GM12865 (cell line): ENCODE results near the gene ZNF558.
"Not testable (repeated sequence)": the region's sequence is repeated elsewhere in the genome, so short reads cannot be mapped to it uniquely, and the experiment has no call there.

Experiments used
- DNase-seq: peaks from one replicate; pipeline ENCODE4 v3.0.0; 2010; ENCODE audit warnings: low read depth
- H3K4me3 ChIP-seq: 2 replicates; pipeline ENCODE4 v1.5.1; 2011; ENCODE audit warnings: mild to moderate bottlenecking, low read depth, low read length, control low read depth
- TF ChIP-seq, protein P1 (sequence below): IDR thresholded peaks from 2 replicates; pipeline ENCODE4 v1.5.1; 2011; ENCODE audit warnings: low read length, control low read depth, low read depth, inconsistent platforms; ENCODE audit not compliant: insufficient read depth; ENCODE audit errors: missing control alignments

The ZNF558 gene

GRCh38 chr19:8811315-8812172 is 20.6 kb downstream of the ZNF558 start:
- TF ChIP-seq, protein P1, sequence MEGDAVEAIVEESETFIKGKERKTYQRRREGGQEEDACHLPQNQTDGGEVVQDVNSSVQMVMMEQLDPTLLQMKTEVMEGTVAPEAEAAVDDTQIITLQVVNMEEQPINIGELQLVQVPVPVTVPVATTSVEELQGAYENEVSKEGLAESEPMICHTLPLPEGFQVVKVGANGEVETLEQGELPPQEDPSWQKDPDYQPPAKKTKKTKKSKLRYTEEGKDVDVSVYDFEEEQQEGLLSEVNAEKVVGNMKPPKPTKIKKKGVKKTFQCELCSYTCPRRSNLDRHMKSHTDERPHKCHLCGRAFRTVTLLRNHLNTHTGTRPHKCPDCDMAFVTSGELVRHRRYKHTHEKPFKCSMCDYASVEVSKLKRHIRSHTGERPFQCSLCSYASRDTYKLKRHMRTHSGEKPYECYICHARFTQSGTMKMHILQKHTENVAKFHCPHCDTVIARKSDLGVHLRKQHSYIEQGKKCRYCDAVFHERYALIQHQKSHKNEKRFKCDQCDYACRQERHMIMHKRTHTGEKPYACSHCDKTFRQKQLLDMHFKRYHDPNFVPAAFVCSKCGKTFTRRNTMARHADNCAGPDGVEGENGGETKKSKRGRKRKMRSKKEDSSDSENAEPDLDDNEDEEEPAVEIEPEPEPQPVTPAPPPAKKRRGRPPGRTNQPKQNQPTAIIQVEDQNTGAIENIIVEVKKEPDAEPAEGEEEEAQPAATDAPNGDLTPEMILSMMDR = no peak
- H3K4me3 ChIP-seq = no peak overlapping the region
- no peak for DNase-seq

DNA sequence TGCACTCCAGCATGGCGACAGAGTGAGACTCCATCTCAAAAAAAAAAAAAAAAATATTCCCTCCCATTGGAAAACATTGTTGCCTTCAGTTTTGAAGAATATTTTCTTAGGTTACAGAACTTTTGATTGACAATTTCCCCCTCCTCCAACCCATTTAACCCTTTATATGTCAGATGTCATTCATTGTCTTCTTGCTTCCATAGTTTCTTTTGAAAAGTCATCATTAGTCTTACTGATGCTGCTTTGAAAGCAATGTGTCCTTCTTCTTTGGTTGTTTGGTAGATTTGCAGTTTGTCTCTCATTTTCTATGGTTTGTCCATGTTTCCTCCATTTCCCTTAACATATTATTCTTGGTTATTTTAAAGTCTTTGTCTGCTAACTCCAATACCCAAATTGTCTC is 25.4 kb downstream of the ZNF558 start:
- TF ChIP-seq, protein P1 = no peak

GRCh38 chr19:8794823-8795222 is 37.3 kb downstream of the ZNF558 start:
- TF ChIP-seq, protein P1 = no peak
- no peak for DNase-seq
- no peak overlapping the region for H3K4me3 ChIP-seq

More for the DNA sequence above, 25.4 kb downstream of the ZNF558 start:
- no peak overlapping the region for H3K4me3 ChIP-seq
- DNase-seq = no peak

GRCh38 chr19:8773587-8773986 is 58.5 kb downstream of the ZNF558 start:
- not testable (repeated sequence) for DNase-seq, H3K4me3 ChIP-seq

GRCh38 chr19:8769265-8769664 is 62.8 kb downstream of the ZNF558 start:
- not testable (repeated sequence) for DNase-seq, H3K4me3 ChIP-seq

DNA sequence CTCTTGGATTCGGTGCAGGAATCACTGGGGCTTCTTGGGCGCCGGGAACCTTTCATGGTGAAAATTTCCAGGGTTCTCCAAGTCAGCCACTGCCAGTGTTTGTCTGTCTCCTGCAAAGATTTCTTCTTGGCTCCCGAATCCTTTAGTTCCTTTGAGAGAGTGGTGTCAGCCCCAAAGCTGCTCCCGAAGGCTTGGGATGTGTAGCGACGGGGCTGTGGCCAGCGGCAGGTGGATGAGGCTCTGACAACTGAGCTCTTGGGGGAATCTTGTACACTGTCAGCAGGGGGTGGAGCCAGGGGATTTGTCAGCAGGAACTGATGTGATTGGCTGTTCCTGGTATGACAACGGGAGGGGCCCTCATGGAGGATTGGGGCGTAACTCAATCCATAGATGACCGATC is 64.8 kb downstream of the ZNF558 start:
- DNase-seq, H3K4me3 ChIP-seq: not testable (repeated sequence)
